CD14-positive monocyte (primary cell): ENCODE data around the gene ANTKMT. TPM values are rescaled to one million over a fixed set of nuclear protein-coding genes. Genes with fewer than 3 reads are reported as not detected.

ENCODE experiments used
- DNase-seq, 3 donors: peaks; one replicate each; pipeline ENCODE4 v3.0.0-alpha.2; 2011 to 2022
- H2AFZ ChIP-seq: 2 replicates; pipeline ENCODE4 v1.6.0; 2012; ENCODE audit warnings: mild to moderate bottlenecking, low read depth, low read length, inconsistent platforms; ENCODE audit not compliant: insufficient read depth, poor library complexity, severe bottlenecking
- H3K27ac ChIP-seq, 2 donors: 1 replicate in 1 of 2; 2 replicates in 1 of 2; pipeline ENCODE4 v1.5.1; 2012 to 2013; ENCODE audit warnings: low read length in 2 of 2, control low read depth in 1 of 2, inconsistent platforms in 1 of 2, low read depth in 1 of 2, mild to moderate bottlenecking in 1 of 2
- H3K27me3 ChIP-seq, 2 donors: one replicate each; pipeline versions ENCODE4 v1.6.0 to v1.6.1; 2011 to 2013; ENCODE audit warnings: low read length in 2 of 2; ENCODE audit not compliant: control insufficient read depth in 2 of 2, insufficient read depth in 2 of 2
- H3K36me3 ChIP-seq, 2 donors: replicated peaks in 1 of 2; 1 replicate in 1 of 2; 2 replicates in 1 of 2; pipeline versions ENCODE4 v1.5.1 to v1.6.1; 2012 to 2013; ENCODE audit warnings: low read length in 2 of 2, control low read depth in 1 of 2, inconsistent platforms in 1 of 2, mild to moderate bottlenecking in 1 of 2; ENCODE audit not compliant: insufficient read depth in 2 of 2, control insufficient read depth in 1 of 2
- H3K4me1 ChIP-seq, 2 donors: 1 replicate in 1 of 2; 2 replicates in 1 of 2; pipeline versions ENCODE4 v1.5.1 to v1.6.1; 2012 to 2013; ENCODE audit warnings: low read length in 2 of 2, control low read depth in 1 of 2, inconsistent platforms in 1 of 2, mild to moderate bottlenecking in 1 of 2, moderate library complexity in 1 of 2; ENCODE audit not compliant: insufficient read depth in 2 of 2, control insufficient read depth in 1 of 2
- H3K4me2 ChIP-seq: replicated peaks from 2 replicates; pipeline ENCODE3; 2012; ENCODE audit warnings: low read length, moderate library complexity, mild to moderate bottlenecking; ENCODE audit not compliant: poor library complexity, severe bottlenecking; ENCODE audit errors: extremely low read depth
- H3K4me3 ChIP-seq, 3 experiments: fragments of 200-600 bp in 1 of 3; sonication (generic) in 1 of 3; replicated peaks in 1 of 3; 1 replicate in 2 of 3; 2 replicates in 1 of 3; pipeline ENCODE4 v1.5.1; 2011 to 2013; ENCODE audit warnings: low read length in 3 of 3, mild to moderate bottlenecking in 3 of 3, control low read depth in 2 of 3, low read depth in 2 of 3, inconsistent platforms in 1 of 3, moderate library complexity in 1 of 3
- H3K79me2 ChIP-seq: 2 replicates; pipeline ENCODE4 v1.6.0; 2012; ENCODE audit warnings: mild to moderate bottlenecking, control low read depth, inconsistent platforms, low read length, moderate library complexity; ENCODE audit not compliant: insufficient read depth
- H3K9ac ChIP-seq: 2 replicates; pipeline ENCODE4 v1.6.0; 2017; ENCODE audit warnings: low read length, mild to moderate bottlenecking; ENCODE audit not compliant: insufficient read depth, poor library complexity, severe bottlenecking
- H3K9me3 ChIP-seq, 2 donors: replicated peaks in 1 of 2; 1 replicate in 1 of 2; 2 replicates in 1 of 2; pipeline versions ENCODE4 v1.5.1 to v1.6.1; 2012 to 2013; ENCODE audit warnings: low read length in 2 of 2, control low read depth in 1 of 2; ENCODE audit not compliant: control insufficient read depth in 1 of 2, insufficient read depth in 1 of 2
- H4K20me1 ChIP-seq: 2 replicates; pipeline ENCODE4 v1.6.0; 2012; ENCODE audit warnings: mild to moderate bottlenecking, low read length, control low read depth, moderate library complexity; ENCODE audit not compliant: insufficient read depth
- H3K27ac Mint-ChIP-seq, 7 donors: one replicate each; pipeline ENCODE4 v1.8.0; 2020; ENCODE audit warnings: mild to moderate bottlenecking in 7 of 7, mixed read lengths in 7 of 7, moderate library complexity in 6 of 7, inconsistent platforms in 2 of 7
- H3K27me3 Mint-ChIP-seq, 3 donors: one replicate each; pipeline ENCODE4 v1.8.0; 2021 to 2022; ENCODE audit warnings: low read depth in 3 of 3, mild to moderate bottlenecking in 3 of 3, mixed read lengths in 3 of 3, moderate library complexity in 3 of 3, inconsistent platforms in 1 of 3
- H3K36me3 Mint-ChIP-seq, 2 donors: one replicate each; pipeline ENCODE4 v1.8.0; 2020; ENCODE audit warnings: mixed read lengths in 2 of 2, inconsistent platforms in 1 of 2, mild to moderate bottlenecking in 1 of 2
- H3K4me1 Mint-ChIP-seq: one replicate; pipeline ENCODE4 v1.8.0; 2020; ENCODE audit warnings: mild to moderate bottlenecking, mixed read lengths
- H3K4me3 Mint-ChIP-seq, 2 donors: one replicate each; pipeline ENCODE4 v1.8.0; 2020; ENCODE audit warnings: mild to moderate bottlenecking in 2 of 2, mixed read lengths in 2 of 2, moderate library complexity in 1 of 2
- H3K9me3 Mint-ChIP-seq, 7 donors: one replicate each; pipeline ENCODE4 v1.8.0; 2020 to 2022; ENCODE audit warnings: mixed read lengths in 7 of 7, mild to moderate bottlenecking in 6 of 7, moderate library complexity in 6 of 7, inconsistent platforms in 2 of 7
- WGBS: methylation state at CpG from one replicate; pipeline ENCODE4 v1.1.5; 2013; ENCODE audit warnings: missing lambda C conversion rate; ENCODE audit not compliant: insufficient coverage; 5-methylcytosine and 5-hydroxymethylcytosine counted together
- intact Hi-C, 2 donors: fragments of 100-400 bp; cut with micrococcal nuclease; formaldehyde crosslinking; loops; one replicate each; pipeline versions ENCODE4 v1.15.0 to v1.15.1; 2023
- polyA plus RNA-seq, 3 donors: library from polyadenylated mRNA; depleted of rRNA in 1 of 3; unstranded in 2 of 3; stranded (reverse) in 1 of 3; fragments of 300-500 nt in 2 of 3; fragments of >200 nt in 1 of 3; fragmentation: Illumina TruSeq in 2 of 3; gene quantifications; 1 replicate in 2 of 3; 2 replicates in 1 of 3; pipeline ENCODE4 v1.2.3, GENCODE V29; 2012 to 2021
- TF ChIP-seq, protein P1 (sequence below): fragments of 200-600 bp; IDR thresholded peaks from one replicate; pipeline ENCODE4 v1.8.0; 2022; ENCODE audit warnings: antibody characterized with exemption, mild to moderate bottlenecking

Gene ANTKMT
- polyA plus RNA-seq, 3 donors, result 21.5 to 56.3 (median 34.4) TPM

DNA sequence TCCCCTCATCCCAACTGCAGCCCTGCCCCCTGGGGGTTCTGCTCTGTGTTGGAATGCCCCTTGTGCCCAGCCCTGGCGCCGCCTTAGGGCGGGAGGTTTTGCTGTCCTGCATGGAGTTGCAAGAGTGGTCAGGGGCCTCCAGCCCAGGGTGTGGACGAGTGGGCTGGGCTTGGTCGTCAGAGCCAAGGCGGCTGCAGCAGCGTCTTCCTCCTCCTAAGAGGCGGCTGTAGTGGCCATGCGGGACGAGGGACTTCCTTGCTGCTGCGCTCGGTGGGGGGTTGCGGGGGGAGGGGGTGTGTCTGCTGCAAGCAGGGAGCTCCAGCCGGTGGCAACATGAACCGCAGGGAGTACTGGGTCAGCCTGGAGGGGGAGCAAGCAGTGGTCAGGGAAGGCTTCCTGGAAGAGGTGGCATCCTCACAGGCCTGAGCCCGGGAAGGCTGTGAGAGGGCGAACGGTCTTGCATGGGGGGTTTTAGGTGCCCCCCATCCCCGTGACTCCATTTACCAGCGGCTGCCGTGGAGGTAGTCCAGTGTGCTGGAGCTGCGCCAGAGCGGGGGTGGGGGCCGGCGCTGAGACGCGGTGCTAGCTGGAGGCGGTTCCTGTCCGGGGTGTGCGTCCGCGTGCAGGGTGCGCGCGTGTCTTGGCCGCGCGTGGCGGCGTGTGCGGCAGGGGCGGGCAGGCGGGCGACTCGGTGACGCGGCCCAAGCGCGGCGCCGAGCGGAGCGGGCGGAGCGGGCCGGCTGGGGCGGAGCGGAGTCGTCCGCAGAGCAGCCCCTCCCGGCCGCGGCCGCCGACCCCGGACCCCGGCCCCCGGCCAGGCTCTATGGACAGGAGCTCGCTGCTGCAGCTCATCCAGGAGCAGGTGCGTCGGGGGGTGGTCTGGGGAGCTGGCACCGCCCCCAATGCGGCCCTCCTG is 45.7 kb upstream of the ANTKMT start, which contains the start of gene RHBDL1:
Gene RHBDL1 (plus strand): TSS at position 704 of the 916 bp plus-strand sequence. CDS start 120 bp downstream, at position 824.
- Mint-ChIP-seq H3K27me3 (peaks cover 21 to 38% (median 23%) of the 10 kb centered on the region in 3 donors), H3K36me3 (peaks cover 25 to 38% of the 10 kb centered on the region in 2 donors), H3K4me3 (peak within 1 kb of the TSS; percentile 27 to 78), H3K27ac (no peak within 1 kb of the TSS), H3K9me3 (peaks cover 0 to 5% (median 0%) of the 10 kb centered on the region in 7 donors), H3K4me1 (peaks cover 12% of the 10 kb centered on the region)
- peaks cover 1% of the 10 kb centered on the region for H3K79me2 ChIP-seq
- H4K20me1 ChIP-seq, result peaks cover 42% of the 10 kb centered on the region
- peaks cover 37 to 40% of the 10 kb centered on the region in 2 donors for H3K36me3 ChIP-seq
- TF ChIP-seq, protein P1, sequence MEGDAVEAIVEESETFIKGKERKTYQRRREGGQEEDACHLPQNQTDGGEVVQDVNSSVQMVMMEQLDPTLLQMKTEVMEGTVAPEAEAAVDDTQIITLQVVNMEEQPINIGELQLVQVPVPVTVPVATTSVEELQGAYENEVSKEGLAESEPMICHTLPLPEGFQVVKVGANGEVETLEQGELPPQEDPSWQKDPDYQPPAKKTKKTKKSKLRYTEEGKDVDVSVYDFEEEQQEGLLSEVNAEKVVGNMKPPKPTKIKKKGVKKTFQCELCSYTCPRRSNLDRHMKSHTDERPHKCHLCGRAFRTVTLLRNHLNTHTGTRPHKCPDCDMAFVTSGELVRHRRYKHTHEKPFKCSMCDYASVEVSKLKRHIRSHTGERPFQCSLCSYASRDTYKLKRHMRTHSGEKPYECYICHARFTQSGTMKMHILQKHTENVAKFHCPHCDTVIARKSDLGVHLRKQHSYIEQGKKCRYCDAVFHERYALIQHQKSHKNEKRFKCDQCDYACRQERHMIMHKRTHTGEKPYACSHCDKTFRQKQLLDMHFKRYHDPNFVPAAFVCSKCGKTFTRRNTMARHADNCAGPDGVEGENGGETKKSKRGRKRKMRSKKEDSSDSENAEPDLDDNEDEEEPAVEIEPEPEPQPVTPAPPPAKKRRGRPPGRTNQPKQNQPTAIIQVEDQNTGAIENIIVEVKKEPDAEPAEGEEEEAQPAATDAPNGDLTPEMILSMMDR, result no peak
- H3K9ac ChIP-seq, result no peak within 1 kb of the TSS
- no peak within 1 kb of the TSS for H2AFZ ChIP-seq
- H3K9me3 ChIP-seq, result no peaks in the 10 kb centered on the region
- peaks cover 13 to 22% of the 10 kb centered on the region in 2 donors for H3K4me1 ChIP-seq
- no peak within 1 kb of the TSS for H3K27ac ChIP-seq
- 4% methylated on average over 69 of the region's 73 CpGs for WGBS
- peak within 1 kb of the TSS in 1 of 3 experiments; percentile 39 for H3K4me3 ChIP-seq
- DNase-seq, result no peak
- H3K27me3 ChIP-seq, result peaks cover 3 to 30% of the 10 kb centered on the region in 2 donors
- intact Hi-C loops, result no loop called here
- H3K4me2 ChIP-seq, result peak within 1 kb of the TSS; percentile 50

DNA sequence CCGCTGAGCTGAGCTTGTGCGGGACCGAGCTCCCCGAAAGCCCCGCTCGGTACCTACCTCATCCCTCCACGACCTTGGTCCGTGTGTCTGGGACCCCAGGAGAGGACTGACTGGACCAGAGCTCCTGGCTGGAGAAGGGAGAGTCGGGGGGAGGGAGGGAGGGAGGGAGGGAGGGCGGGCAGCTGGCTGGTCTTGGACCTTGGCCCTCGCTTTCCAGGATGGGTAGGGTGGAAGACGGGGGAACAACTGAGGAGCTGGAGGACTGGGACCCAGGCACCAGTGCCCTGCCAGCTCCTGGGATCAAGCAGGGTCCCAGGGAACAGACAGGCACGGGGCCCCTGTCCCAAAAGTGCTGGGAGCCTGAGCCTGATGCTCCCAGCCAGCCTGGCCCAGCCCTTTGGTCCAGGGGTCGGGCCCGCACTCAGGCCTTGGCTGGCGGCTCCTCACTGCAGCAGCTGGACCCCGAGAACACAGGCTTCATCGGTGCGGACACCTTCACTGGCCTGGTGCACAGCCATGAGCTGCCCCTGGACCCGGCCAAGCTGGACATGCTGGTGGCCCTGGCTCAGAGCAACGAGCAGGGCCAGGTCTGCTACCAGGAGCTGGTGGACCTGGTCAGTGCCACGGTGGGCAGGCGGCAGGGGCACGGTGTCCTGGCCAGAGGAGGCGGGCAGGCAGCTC is 44.9 kb upstream of the ANTKMT start:
- no peaks in the 10 kb centered on the region for H3K9me3 ChIP-seq
- H4K20me1 ChIP-seq, result peaks cover 41% of the 10 kb centered on the region
- H2AFZ ChIP-seq, result no peak overlapping the region
- peaks cover 14% of the 10 kb centered on the region for H3K4me1 Mint-ChIP-seq
- peaks cover 29 to 32% of the 10 kb centered on the region in 2 donors for H3K36me3 ChIP-seq
- peaks cover 21 to 38% (median 23%) of the 10 kb centered on the region in 3 donors for H3K27me3 Mint-ChIP-seq
- H3K4me3 Mint-ChIP-seq, result peak overlapping the region in 1 of 2 donors; percentile 78
- peaks cover 0 to 5% (median 0%) of the 10 kb centered on the region in 7 donors for H3K9me3 Mint-ChIP-seq
- intact Hi-C loops, result no loop called here
- peaks cover 20 to 30% of the 10 kb centered on the region in 2 donors for H3K36me3 Mint-ChIP-seq
- peaks cover 3 to 30% of the 10 kb centered on the region in 2 donors for H3K27me3 ChIP-seq
- H3K9ac ChIP-seq, result no peak overlapping the region
- no peak for DNase-seq
- peaks cover 7% of the 10 kb centered on the region for H3K79me2 ChIP-seq
- WGBS, result 81% methylated on average over 14 of the region's 25 CpGs
- no peak overlapping the region for H3K4me3 ChIP-seq
- H3K4me2 ChIP-seq, result peak overlapping the region; percentile 50
- H3K4me1 ChIP-seq, result peaks cover 17 to 29% of the 10 kb centered on the region in 2 donors
- TF ChIP-seq, protein P1, result no peak
- H3K27ac ChIP-seq, result no peak overlapping the region
- H3K27ac Mint-ChIP-seq, result no peak overlapping the region
